Endothelial cell of umbilical vein (primary cell): ENCODE measurements around the gene UNC5B. TPM values are rescaled to one million over a fixed set of nuclear protein-coding genes. Genes with fewer than 3 reads are reported as not detected.

Experiments used
- BruUV-seq: library from RNA; stranded (reverse); fragments of 400-500 nt; replicated peaks from 2 replicates; lab custom pipeline; 2021; lab: Mats Ljungman, UMichigan
- CTCF ChIA-PET: fragments of 300-600, 350-600 bp; sonication (Branson Sonifier 250); formaldehyde crosslinking; loops from one replicate; lab custom pipeline; 2021; ENCODE audit warnings: antibody characterized with exemption, inconsistent platforms; lab: Charles Lee
- POLR2A ChIA-PET: fragments of 300-600, 350-600 bp; sonication (Branson Sonifier 250); formaldehyde crosslinking; loops from one replicate; lab custom pipeline; 2021; ENCODE audit warnings: antibody characterized with exemption, inconsistent platforms; lab: Charles Lee
- DNase-seq: peaks from one replicate; pipeline ENCODE4 v3.0.0-alpha.2; 2011; ENCODE audit warnings: low read depth, low spot score
- FAIRE-seq: peaks from 2 replicates; lab custom pipeline; 2011; peaks lifted over from hg19 to GRCh38; lab: Jason Lieb, UNC
- H2AFZ ChIP-seq: 2 replicates; pipeline ENCODE4 v1.6.0; 2012; ENCODE audit warnings: low read depth, low read length, control low read depth, inconsistent platforms
- H3K27ac ChIP-seq: 2 replicates; pipeline ENCODE4 v1.5.1; 2011; ENCODE audit warnings: low read depth, mild to moderate bottlenecking, control low read depth, low read length, moderate library complexity; ENCODE audit not compliant: insufficient read depth
- H3K27me3 ChIP-seq, 2 experiments: 2 replicates each; pipeline versions ENCODE4 v1.6.0 to v1.6.1; 2011; ENCODE audit warnings: low read length in 2 of 2, mixed read lengths in 1 of 2; ENCODE audit not compliant: control insufficient read depth in 2 of 2, insufficient read depth in 2 of 2
- H3K36me3 ChIP-seq, 2 experiments: 2 replicates in 1 of 2; 3 replicates in 1 of 2; pipeline ENCODE4 v1.5.1; 2011; ENCODE audit warnings: low read length in 2 of 2, mild to moderate bottlenecking in 1 of 2, moderate library complexity in 1 of 2; ENCODE audit not compliant: control insufficient read depth in 2 of 2, insufficient read depth in 2 of 2; ENCODE audit errors: extremely low read depth in 1 of 2
- H3K4me1 ChIP-seq: 3 replicates; pipeline ENCODE4 v1.5.1; 2011; ENCODE audit warnings: mild to moderate bottlenecking, low read length; ENCODE audit not compliant: control insufficient read depth, insufficient read depth; ENCODE audit errors: extremely low read depth
- H3K4me2 ChIP-seq: 2 replicates; pipeline ENCODE4 v1.6.1; 2011; ENCODE audit warnings: low read length, control low read depth, mixed read lengths; ENCODE audit not compliant: insufficient read depth
- H3K4me3 ChIP-seq, 3 experiments: fragments of 200-600 bp in 1 of 3; sonication (generic), shearing (Covaris generic) in 1 of 3; replicated peaks in 1 of 3; 2 replicates each; pipeline ENCODE4 v1.5.1; 2011 to 2016; ENCODE audit warnings: control low read depth in 3 of 3, low read length in 3 of 3, mild to moderate bottlenecking in 2 of 3, inconsistent platforms in 1 of 3, low read depth in 1 of 3, moderate library complexity in 1 of 3; ENCODE audit not compliant: insufficient read depth in 1 of 3
- H3K79me2 ChIP-seq: 2 replicates; pipeline ENCODE4 v1.6.0; 2012; ENCODE audit warnings: low read length, inconsistent platforms; ENCODE audit not compliant: control insufficient read depth, insufficient read depth
- H3K9ac ChIP-seq: replicated peaks from 2 replicates; pipeline ENCODE3; 2011; ENCODE audit warnings: low read length, control low read depth; ENCODE audit not compliant: insufficient read depth; ENCODE audit errors: extremely low read depth
- H3K9me1 ChIP-seq: replicated peaks from 3 replicates; pipeline ENCODE4 v1.6.0; 2011; ENCODE audit warnings: mild to moderate bottlenecking, low read length; ENCODE audit not compliant: control insufficient read depth, insufficient read depth; ENCODE audit errors: extremely low read depth
- H3K9me3 ChIP-seq: replicated peaks from 2 replicates; pipeline ENCODE4 v1.5.1; 2012; ENCODE audit warnings: low read length, inconsistent platforms; ENCODE audit not compliant: control insufficient read depth, insufficient read depth
- H4K20me1 ChIP-seq: replicated peaks from 2 replicates; pipeline ENCODE3; 2011; ENCODE audit warnings: mild to moderate bottlenecking, low read length; ENCODE audit not compliant: control insufficient read depth, insufficient read depth; ENCODE audit errors: extremely low read depth
- EZH2 ChIP-seq: IDR thresholded peaks from 2 replicates; pipeline ENCODE4 v1.6.1; 2012; ENCODE audit warnings: borderline replicate concordance, low read depth, mild to moderate bottlenecking, moderate library complexity, low read length, inconsistent platforms; ENCODE audit not compliant: severe bottlenecking
- FOS ChIP-seq: IDR thresholded peaks from 2 replicates; pipeline ENCODE4 v1.6.1; 2011; ENCODE audit warnings: mild to moderate bottlenecking, low read length, moderate library complexity, borderline replicate concordance; ENCODE audit not compliant: insufficient read depth
- GATA2 ChIP-seq: IDR thresholded peaks from 2 replicates; pipeline ENCODE4 v1.7.0; 2011; ENCODE audit warnings: low read depth, mild to moderate bottlenecking, moderate library complexity, mixed read lengths, low read length; ENCODE audit not compliant: insufficient read length, insufficient read depth
- JUN ChIP-seq: IDR thresholded peaks from 2 replicates; pipeline ENCODE4 v1.6.1; 2011; ENCODE audit warnings: borderline replicate concordance, low read depth; ENCODE audit not compliant: insufficient read length, insufficient read depth
- MAX ChIP-seq: IDR thresholded peaks from 2 replicates; pipeline ENCODE4 v1.6.1; 2011; ENCODE audit not compliant: insufficient read depth, insufficient read length
- MYC ChIP-seq: IDR thresholded peaks from one replicate; pipeline ENCODE4 v1.6.1; 2011; ENCODE audit warnings: mild to moderate bottlenecking, low read depth, low read length
- POLR2A ChIP-seq: IDR thresholded peaks from 2 replicates; pipeline ENCODE4 v1.6.1; 2012; ENCODE audit warnings: low read depth, mild to moderate bottlenecking, control low read depth, low read length
- POLR2AphosphoS5 ChIP-seq: IDR thresholded peaks from 2 replicates; pipeline ENCODE4 v1.6.1; 2012; ENCODE audit warnings: low read depth, mild to moderate bottlenecking, control low read depth, low read length, moderate library complexity; ENCODE audit not compliant: insufficient read depth
- dilution Hi-C: fragments of 300-500 bp; cut with MboI; formaldehyde crosslinking; loops from one replicate; pipeline ENCODE4 v1.15.0; 2019; ENCODE audit warnings: low sequenced_read_pairs; ENCODE audit not compliant: extremely low pct_ligation_motif_present
- intact Hi-C: fragments of 100-400 bp; cut with micrococcal nuclease; formaldehyde crosslinking; loops from one replicate; pipeline ENCODE4 v1.10.0; 2022
- polyA plus RNA-seq, 4 experiments: library from polyadenylated mRNA; depleted of rRNA in 3 of 4; stranded (reverse) in 3 of 4; unstranded in 1 of 4; fragments of >200 nt; gene quantifications; 2 replicates each; pipeline versions ENCODE4 v1.2.1 to v1.2.3, GENCODE V29; 2011 to 2012; ENCODE audit warnings: missing spikeins in 1 of 4
- total RNA-seq: library from RNA; stranded (reverse); gene quantifications from 2 replicates; pipeline ENCODE4 v1.2.3, GENCODE V29; 2021
- TF ChIP-seq, protein P1 (sequence below), 2 donors: IDR thresholded peaks; 1 replicate in 1 of 2; 2 replicates in 1 of 2; pipeline ENCODE4 v1.5.1; 2011; ENCODE audit warnings: low read length in 2 of 2, mild to moderate bottlenecking in 2 of 2, moderate library complexity in 2 of 2, control low read depth in 1 of 2, inconsistent platforms in 1 of 2, low read depth in 1 of 2; ENCODE audit not compliant: insufficient read depth in 1 of 2; ENCODE audit errors: extremely low read depth in 1 of 2

The UNC5B gene
- total and polyA plus RNA-seq, 2 donors (not counting 3 experiments of a cell fraction or from before 2014, with no cell fraction given) = 0.39 to 2.5 TPM

- Histone ChIP-seq H3K4me2 (no peak overlapping the region), H3K4me1 (no peaks in the 10 kb centered on the region), H3K9ac (no peak overlapping the region), H3K9me3 (no peaks in the 10 kb centered on the region), H4K20me1 (no peaks in the 10 kb centered on the region), H3K9me1 (no peaks in the 10 kb centered on the region), H3K4me3 (no peak overlapping the region), H3K36me3 (no peaks in the 10 kb centered on the region), H3K27ac (no peak overlapping the region), H3K27me3 (peaks cover 13 to 23% of the 10 kb centered on the region in 2 experiments), H3K79me2 (no peaks in the 10 kb centered on the region), H2AFZ (no peak overlapping the region)
- no TSS peak for BruUV-seq
- ChIA-PET CTCF (interaction anchor here (0.7 to 1.3 kb wide), 3 partner anchors 10 to 515 kb away, joined by 3 read pairs; no protein-coding TSS in a partner anchor), POLR2A (no interaction called here)
- intact Hi-C loops = no loop called here
- no peak for TF ChIP-seq GATA2
- TF ChIP-seq EZH2 = no peak
- no peak for TF ChIP-seq MYC
- TF ChIP-seq FOS = no peak
- no peak for TF ChIP-seq MAX
- no peak for TF ChIP-seq POLR2A
- TF ChIP-seq, protein P1, sequence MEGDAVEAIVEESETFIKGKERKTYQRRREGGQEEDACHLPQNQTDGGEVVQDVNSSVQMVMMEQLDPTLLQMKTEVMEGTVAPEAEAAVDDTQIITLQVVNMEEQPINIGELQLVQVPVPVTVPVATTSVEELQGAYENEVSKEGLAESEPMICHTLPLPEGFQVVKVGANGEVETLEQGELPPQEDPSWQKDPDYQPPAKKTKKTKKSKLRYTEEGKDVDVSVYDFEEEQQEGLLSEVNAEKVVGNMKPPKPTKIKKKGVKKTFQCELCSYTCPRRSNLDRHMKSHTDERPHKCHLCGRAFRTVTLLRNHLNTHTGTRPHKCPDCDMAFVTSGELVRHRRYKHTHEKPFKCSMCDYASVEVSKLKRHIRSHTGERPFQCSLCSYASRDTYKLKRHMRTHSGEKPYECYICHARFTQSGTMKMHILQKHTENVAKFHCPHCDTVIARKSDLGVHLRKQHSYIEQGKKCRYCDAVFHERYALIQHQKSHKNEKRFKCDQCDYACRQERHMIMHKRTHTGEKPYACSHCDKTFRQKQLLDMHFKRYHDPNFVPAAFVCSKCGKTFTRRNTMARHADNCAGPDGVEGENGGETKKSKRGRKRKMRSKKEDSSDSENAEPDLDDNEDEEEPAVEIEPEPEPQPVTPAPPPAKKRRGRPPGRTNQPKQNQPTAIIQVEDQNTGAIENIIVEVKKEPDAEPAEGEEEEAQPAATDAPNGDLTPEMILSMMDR (IDR thresholded peaks at IDR 0.05; ENCODE audit: extremely low read depth in 1 of 2, insufficient read depth in 1 of 2, low read depth in 1 of 2, low read length in 2 of 2) = no peak
- no peak for TF ChIP-seq POLR2AphosphoS5
- no peak for TF ChIP-seq JUN
- dilution Hi-C loops = no loop called here
- no peak for DNase-seq
- no peak for FAIRE-seq
Observed at GRCh38 chr10:71179382-71179781, 33.0 kb upstream of the UNC5B start.
